KMS-11 (cell line): ENCODE results near the gene MYORG.

Experiments used
- H2AFZ ChIP-seq: fragments of 200-600 bp; sonication (generic); 2 replicates; pipeline ENCODE4 v1.6.1; 2016; ENCODE audit warnings: antibody characterized with exemption, mixed run types, low read depth
- H3K27ac ChIP-seq: fragments of 200-600 bp; sonication (generic); 2 replicates; pipeline ENCODE4 v1.6.1; 2016; ENCODE audit warnings: mild to moderate bottlenecking, mixed run types
- H3K27me3 ChIP-seq: fragments of 200-600 bp; sonication (generic); 2 replicates; pipeline ENCODE4 v1.6.1; 2017; ENCODE audit warnings: mild to moderate bottlenecking, low read depth, mixed run types, moderate library complexity; ENCODE audit not compliant: insufficient read depth
- H3K36me3 ChIP-seq: fragments of 200-600 bp; sonication (generic); 2 replicates; pipeline ENCODE4 v1.6.1; 2017; ENCODE audit warnings: mild to moderate bottlenecking, mixed run types; ENCODE audit not compliant: insufficient read depth
- H3K4me1 ChIP-seq: fragments of 200-600 bp; sonication (generic); 2 replicates; pipeline ENCODE4 v1.6.1; 2016; ENCODE audit warnings: mild to moderate bottlenecking, low read depth, mixed run types; ENCODE audit not compliant: poor library complexity, severe bottlenecking
- H3K4me2 ChIP-seq: fragments of 200-600 bp; sonication (generic); 2 replicates; pipeline ENCODE4 v1.7.0; 2016; ENCODE audit warnings: mild to moderate bottlenecking, mixed run types
- H3K4me3 ChIP-seq: fragments of 200-600 bp; sonication (generic); IDR thresholded peaks from 2 replicates; pipeline ENCODE4 v1.6.1; 2017; ENCODE audit warnings: low read depth, low read length, mixed read lengths; ENCODE audit not compliant: insufficient read depth
- H3K79me2 ChIP-seq: fragments of 200-600 bp; sonication (generic); 2 replicates; pipeline ENCODE4 v1.6.1; 2016; ENCODE audit warnings: low read depth, mixed run types; ENCODE audit not compliant: insufficient read depth
- H3K9ac ChIP-seq: fragments of 200-600 bp; sonication (generic); 2 replicates; pipeline ENCODE4 v1.6.1; 2016; ENCODE audit warnings: mild to moderate bottlenecking, mixed run types
- H4K20me1 ChIP-seq: fragments of 200-600 bp; sonication (generic); 2 replicates; pipeline ENCODE4 v1.6.1; 2016; ENCODE audit warnings: mild to moderate bottlenecking, mixed run types; ENCODE audit not compliant: insufficient read depth
- CTCF ChIP-seq: fragments of 200-600 bp; sonication (generic); conservative IDR thresholded peaks from 2 replicates; pipeline ENCODE4 v1.6.1; 2017; ENCODE audit warnings: low read depth, mild to moderate bottlenecking, antibody characterized with exemption, low read length, moderate library complexity, mixed read lengths

MYORG gene

GRCh38 chr9:34412336-34412735 lies 35.6 kb upstream of the MYORG start:
- no peaks in the 10 kb centered on the region for H4K20me1 ChIP-seq

GRCh38 chr9:34409154-34409553 lies 32.5 kb upstream of the MYORG start:
- no peaks in the 10 kb centered on the region for H3K27me3 ChIP-seq
- TF ChIP-seq CTCF, result no peak
- no peak overlapping the region for H3K4me3 ChIP-seq
- no peaks in the 10 kb centered on the region for H3K79me2 ChIP-seq
- H3K27ac ChIP-seq, result no peak overlapping the region
- H3K4me2 ChIP-seq, result no peak overlapping the region
- H2AFZ ChIP-seq, result no peak overlapping the region
- H3K36me3 ChIP-seq, result no peaks in the 10 kb centered on the region
- H4K20me1 ChIP-seq, result no peaks in the 10 kb centered on the region
- H3K9ac ChIP-seq, result no peak overlapping the region
- no peaks in the 10 kb centered on the region for H3K4me1 ChIP-seq

More at GRCh38 chr9:34412336-34412735, 35.6 kb upstream of the MYORG start:
- H3K27me3 ChIP-seq, result no peaks in the 10 kb centered on the region
- H3K4me2 ChIP-seq, result no peak overlapping the region
- no peaks in the 10 kb centered on the region for H3K79me2 ChIP-seq
- no peaks in the 10 kb centered on the region for H3K36me3 ChIP-seq
- no peaks in the 10 kb centered on the region for H3K4me1 ChIP-seq
- no peak overlapping the region for H2AFZ ChIP-seq
- H3K4me3 ChIP-seq, result no peak overlapping the region
- no peak overlapping the region for H3K27ac ChIP-seq
- no peak for TF ChIP-seq CTCF
- no peak overlapping the region for H3K9ac ChIP-seq

- no peak overlapping the region for H3K4me2 ChIP-seq
- TF ChIP-seq CTCF, result no peak
These were observed 31.5 kb upstream of the MYORG start for GRCh38 chr9:34408173-34408572.

GRCh38 chr9:34406219-34406618 lies 29.5 kb upstream of the MYORG start:
- no peak overlapping the region for H2AFZ ChIP-seq
- no peaks in the 10 kb centered on the region for H4K20me1 ChIP-seq
- no peaks in the 10 kb centered on the region for H3K79me2 ChIP-seq
- TF ChIP-seq CTCF, result no peak
- H3K27ac ChIP-seq, result no peak overlapping the region
- H3K4me1 ChIP-seq, result no peaks in the 10 kb centered on the region
- no peak overlapping the region for H3K4me2 ChIP-seq
- H3K36me3 ChIP-seq, result no peaks in the 10 kb centered on the region
- H3K9ac ChIP-seq, result no peak overlapping the region
- H3K27me3 ChIP-seq, result no peaks in the 10 kb centered on the region
- no peak overlapping the region for H3K4me3 ChIP-seq

More at GRCh38 chr9:34408173-34408572, 31.5 kb upstream of the MYORG start:
- no peaks in the 10 kb centered on the region for H3K4me1 ChIP-seq
- no peaks in the 10 kb centered on the region for H3K27me3 ChIP-seq
- H3K36me3 ChIP-seq, result no peaks in the 10 kb centered on the region
- H3K9ac ChIP-seq, result no peak overlapping the region
- no peak overlapping the region for H3K27ac ChIP-seq
- no peak overlapping the region for H3K4me3 ChIP-seq
- H4K20me1 ChIP-seq, result no peaks in the 10 kb centered on the region
- no peak overlapping the region for H2AFZ ChIP-seq
- no peaks in the 10 kb centered on the region for H3K79me2 ChIP-seq
